Measurements from ENCODE around the gene PIK3R5.
"Not testable (repeated sequence)": the region's sequence is repeated elsewhere in the genome, so short reads cannot be mapped to it uniquely, and the experiment has no call there.

GRCh38 chr17:8984225-8984624 lies 18.7 kb upstream of the PIK3R5 start:
- TF ChIP-seq, protein P1, sequence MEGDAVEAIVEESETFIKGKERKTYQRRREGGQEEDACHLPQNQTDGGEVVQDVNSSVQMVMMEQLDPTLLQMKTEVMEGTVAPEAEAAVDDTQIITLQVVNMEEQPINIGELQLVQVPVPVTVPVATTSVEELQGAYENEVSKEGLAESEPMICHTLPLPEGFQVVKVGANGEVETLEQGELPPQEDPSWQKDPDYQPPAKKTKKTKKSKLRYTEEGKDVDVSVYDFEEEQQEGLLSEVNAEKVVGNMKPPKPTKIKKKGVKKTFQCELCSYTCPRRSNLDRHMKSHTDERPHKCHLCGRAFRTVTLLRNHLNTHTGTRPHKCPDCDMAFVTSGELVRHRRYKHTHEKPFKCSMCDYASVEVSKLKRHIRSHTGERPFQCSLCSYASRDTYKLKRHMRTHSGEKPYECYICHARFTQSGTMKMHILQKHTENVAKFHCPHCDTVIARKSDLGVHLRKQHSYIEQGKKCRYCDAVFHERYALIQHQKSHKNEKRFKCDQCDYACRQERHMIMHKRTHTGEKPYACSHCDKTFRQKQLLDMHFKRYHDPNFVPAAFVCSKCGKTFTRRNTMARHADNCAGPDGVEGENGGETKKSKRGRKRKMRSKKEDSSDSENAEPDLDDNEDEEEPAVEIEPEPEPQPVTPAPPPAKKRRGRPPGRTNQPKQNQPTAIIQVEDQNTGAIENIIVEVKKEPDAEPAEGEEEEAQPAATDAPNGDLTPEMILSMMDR (conservative IDR thresholded peaks at IDR 0.05; ENCODE audit: low read depth, low read length): not testable (repeated sequence)
- not testable (repeated sequence) for TF ChIP-seq EZH2 (IDR thresholded peaks at IDR 0.05; ENCODE audit: borderline replicate concordance, low read depth, low read length, poor library complexity, severe bottlenecking)

All from A673 (cell line).